Fibroblast of villous mesenchyme (primary cell): ENCODE measurements around the gene HMCN2. TPM values are rescaled to one million over a fixed set of nuclear protein-coding genes. Genes with fewer than 3 reads are reported as not detected.

Source experiments
- DNase-seq: peaks from one replicate; pipeline ENCODE4 v3.0.0-alpha.2; 2010; ENCODE audit warnings: low read depth
- H3K4me3 ChIP-seq: 2 replicates; pipeline ENCODE4 v1.5.1; 2011; ENCODE audit warnings: low read depth, mild to moderate bottlenecking, low read length
- total RNA-seq: library from RNA; depleted of rRNA; stranded (reverse); fragments of >200 nt; gene quantifications from 2 replicates; pipeline ENCODE4 v1.2.3, GENCODE V29; 2012
- TF ChIP-seq, protein P1 (sequence below): IDR thresholded peaks from 2 replicates; pipeline ENCODE4 v1.5.1; 2012; ENCODE audit warnings: low read depth, mild to moderate bottlenecking, low read length; ENCODE audit not compliant: insufficient read depth

The HMCN2 gene
- total RNA-seq, 1 donor: not detected

DNA sequence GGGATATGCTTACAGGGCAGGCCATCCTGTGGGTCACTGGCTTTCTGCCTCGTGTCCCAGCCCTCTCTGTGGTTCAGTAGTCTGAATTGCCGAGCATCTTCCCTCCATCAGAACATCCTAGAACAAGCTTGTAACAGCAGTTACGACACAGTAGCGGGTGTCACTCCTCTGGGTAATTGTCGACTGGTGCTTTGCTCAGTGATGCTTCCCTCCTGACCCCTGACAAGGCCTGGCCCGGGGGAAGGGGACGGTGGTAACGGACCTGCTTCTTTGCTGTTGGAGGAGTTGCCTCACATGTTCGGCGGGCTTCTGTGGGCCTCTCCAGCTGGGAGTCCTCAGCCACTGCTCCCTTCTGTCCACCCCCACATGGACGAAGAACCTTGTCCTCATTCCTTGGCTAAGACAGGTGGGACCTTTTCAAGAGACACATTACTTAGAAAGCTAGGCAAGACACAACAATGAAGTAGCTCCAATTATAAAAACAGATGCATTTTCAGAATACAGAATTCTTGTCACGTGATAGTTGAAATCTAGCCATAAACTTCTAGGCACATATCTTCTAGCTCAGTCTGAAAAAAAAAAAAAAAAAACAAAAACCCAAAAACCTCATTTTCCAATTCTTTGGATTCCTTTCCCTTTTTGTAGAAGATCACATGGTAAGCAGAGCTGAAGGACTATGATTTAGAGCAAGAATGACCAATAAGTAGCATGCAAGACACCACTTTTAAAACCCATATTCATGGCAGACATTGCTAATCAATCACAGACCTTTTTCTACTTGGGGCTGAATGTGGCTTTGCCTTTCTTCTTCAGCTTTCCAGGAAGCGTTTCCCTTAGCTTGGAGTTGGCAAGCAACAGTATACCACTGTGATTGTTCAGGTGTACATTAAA, 25.0 kb downstream of the HMCN2 start:
- TF ChIP-seq, protein P1, sequence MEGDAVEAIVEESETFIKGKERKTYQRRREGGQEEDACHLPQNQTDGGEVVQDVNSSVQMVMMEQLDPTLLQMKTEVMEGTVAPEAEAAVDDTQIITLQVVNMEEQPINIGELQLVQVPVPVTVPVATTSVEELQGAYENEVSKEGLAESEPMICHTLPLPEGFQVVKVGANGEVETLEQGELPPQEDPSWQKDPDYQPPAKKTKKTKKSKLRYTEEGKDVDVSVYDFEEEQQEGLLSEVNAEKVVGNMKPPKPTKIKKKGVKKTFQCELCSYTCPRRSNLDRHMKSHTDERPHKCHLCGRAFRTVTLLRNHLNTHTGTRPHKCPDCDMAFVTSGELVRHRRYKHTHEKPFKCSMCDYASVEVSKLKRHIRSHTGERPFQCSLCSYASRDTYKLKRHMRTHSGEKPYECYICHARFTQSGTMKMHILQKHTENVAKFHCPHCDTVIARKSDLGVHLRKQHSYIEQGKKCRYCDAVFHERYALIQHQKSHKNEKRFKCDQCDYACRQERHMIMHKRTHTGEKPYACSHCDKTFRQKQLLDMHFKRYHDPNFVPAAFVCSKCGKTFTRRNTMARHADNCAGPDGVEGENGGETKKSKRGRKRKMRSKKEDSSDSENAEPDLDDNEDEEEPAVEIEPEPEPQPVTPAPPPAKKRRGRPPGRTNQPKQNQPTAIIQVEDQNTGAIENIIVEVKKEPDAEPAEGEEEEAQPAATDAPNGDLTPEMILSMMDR: no peak
- H3K4me3 ChIP-seq: no peak overlapping the region
- no peak for DNase-seq

DNA sequence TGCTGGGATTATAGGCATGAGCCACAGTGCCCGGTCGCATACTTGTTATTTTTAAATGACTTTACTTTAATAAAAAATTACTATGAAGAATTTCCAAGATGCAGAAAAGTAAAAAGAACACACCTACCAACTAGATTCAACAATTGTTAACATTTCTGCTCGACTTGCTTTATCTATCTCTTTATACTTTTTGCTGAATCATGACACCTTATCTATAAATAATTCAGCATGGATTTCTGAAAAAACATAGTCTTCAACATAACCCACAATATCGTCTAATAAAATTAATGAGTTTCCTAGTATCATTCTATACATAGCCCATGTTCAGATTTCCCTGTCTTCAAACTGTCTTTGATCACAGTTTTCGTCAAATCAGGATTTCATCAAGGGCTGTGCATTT, 25.9 kb downstream of the HMCN2 start:
- TF ChIP-seq, protein P1: no peak

DNA sequence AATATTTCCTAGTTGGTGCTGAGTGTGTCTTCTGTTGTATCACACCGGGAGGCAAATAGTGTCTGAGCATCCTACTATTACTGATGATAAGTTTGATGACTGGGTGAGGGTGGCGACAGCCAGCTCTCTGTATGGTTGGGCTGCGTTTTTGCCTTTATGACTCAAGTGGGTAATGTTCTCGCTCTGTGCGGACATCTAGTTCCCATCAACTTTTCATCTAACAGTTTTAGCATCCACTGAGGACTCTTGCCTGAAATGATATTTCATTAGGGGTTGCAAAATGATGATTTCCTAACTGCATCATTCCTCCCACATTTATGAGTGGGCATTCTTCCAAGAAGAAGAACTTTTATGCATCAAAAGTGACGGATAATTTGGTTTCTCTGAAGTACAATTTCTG, 26.5 kb downstream of the HMCN2 start:
- DNase-seq: peak; percentile 20
- TF ChIP-seq, protein P1: no peak
- no peak overlapping the region for H3K4me3 ChIP-seq

More for the DNA sequence above, 25.9 kb downstream of the HMCN2 start:
- no peak overlapping the region for H3K4me3 ChIP-seq
- no peak for DNase-seq

DNA sequence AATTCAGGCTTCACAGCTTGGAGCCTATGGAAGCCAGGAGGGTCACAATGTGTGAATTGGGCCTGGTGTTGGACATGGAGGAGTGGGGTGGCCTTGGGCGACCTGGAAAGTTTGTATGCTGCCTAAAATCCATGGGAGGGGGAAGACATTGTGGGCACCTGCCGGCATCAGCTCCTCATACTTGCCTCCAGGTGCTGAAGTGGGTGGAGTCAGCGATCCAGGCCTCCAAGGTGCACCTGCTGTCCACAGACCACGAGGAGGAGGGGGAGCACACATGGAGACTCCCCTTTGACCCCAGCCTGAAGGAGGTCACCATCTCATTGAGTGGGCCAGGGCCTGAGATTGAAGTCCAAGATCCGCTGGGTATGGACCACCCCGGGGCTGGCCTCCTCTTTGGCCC, 29.1 kb downstream of the HMCN2 start:
- TF ChIP-seq, protein P1: no peak
- no peak overlapping the region for H3K4me3 ChIP-seq
- no peak for DNase-seq

DNA sequence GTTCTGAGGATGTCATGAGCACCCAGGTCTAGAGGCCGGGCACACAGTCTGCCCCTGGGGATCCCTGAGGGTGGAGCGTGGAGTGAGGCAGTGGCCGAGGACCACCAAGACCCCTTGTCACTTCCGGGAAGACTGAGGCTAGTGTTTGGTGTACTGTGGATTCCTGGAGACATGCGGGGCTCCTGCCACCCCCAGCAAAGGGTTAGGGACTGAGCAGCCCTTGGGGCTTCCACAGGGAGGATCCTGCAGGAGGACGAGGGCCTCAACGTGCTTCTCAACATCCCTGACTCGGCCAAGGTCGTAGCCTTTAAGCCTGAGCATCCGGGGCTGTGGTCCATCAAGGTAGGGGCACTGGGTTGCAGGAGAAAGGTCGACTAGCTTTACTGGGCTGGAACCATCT, 29.9 kb downstream of the HMCN2 start:
- DNase-seq: no peak
- H3K4me3 ChIP-seq: no peak overlapping the region
- TF ChIP-seq, protein P1: no peak

DNA sequence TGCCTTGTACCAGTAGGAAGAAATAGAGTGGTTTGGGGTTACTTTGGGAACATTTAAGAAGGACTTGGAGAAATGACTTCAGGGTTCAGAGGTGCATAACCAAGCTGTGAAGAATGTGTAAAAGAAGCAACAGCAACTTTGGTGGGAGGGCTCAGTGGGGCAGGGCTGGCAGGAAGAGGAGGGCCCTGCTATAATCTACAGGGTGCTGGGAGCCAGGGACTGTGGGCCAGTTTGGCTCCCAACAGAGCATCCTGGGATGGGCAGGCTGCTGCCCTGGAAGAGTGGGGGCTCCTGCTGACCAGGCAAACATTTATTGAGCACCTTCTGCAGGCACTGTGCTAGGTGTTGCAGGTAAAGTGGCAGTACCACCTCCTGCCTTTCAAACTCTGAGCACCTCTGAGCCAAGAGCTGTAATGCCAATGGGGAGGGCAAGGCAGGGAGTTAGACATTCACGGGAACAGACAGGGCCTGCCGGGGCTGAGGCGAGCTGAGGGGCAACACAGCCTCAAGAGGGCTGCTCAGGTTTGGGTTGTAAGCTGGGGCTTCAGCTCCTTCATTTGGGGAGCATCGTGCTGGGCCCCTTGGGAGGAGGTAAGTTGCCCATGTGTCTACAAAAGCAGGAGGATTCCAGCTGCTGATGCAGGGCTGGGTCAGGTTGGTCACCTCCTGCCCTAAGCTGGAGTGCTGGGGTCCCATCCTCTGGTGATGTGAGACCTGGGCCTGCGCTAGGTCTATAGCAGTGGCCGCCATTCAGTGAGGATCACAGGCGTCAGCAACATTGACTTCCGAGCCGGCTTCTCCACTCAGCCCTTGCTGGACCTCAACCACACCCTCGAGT, 30.6 kb downstream of the HMCN2 start:
- no peak overlapping the region for H3K4me3 ChIP-seq
- TF ChIP-seq, protein P1: no peak
- no peak for DNase-seq
